Astrocyte of the cerebellum (primary cell): ENCODE data around the gene LRRC1.

Source experiments
- DNase-seq: peaks from one replicate; pipeline ENCODE4 v3.0.0-alpha.2; 2011; ENCODE audit warnings: low read depth
- H3K4me3 ChIP-seq: 2 replicates; pipeline ENCODE4 v1.5.1; 2011; ENCODE audit warnings: mild to moderate bottlenecking, low read depth, low read length, moderate library complexity
- in situ Hi-C: cut with HindIII; loops from 2 replicates; pipeline ENCODE4 v1.10.0; 2017; ENCODE audit warnings: low sequenced_read_pairs
- TF ChIP-seq, protein P1 (sequence below): IDR thresholded peaks from 2 replicates; pipeline ENCODE4 v1.5.1; 2012; ENCODE audit warnings: low read length, low read depth, moderate library complexity, mild to moderate bottlenecking; ENCODE audit errors: missing control alignments

LRRC1 gene

DNA sequence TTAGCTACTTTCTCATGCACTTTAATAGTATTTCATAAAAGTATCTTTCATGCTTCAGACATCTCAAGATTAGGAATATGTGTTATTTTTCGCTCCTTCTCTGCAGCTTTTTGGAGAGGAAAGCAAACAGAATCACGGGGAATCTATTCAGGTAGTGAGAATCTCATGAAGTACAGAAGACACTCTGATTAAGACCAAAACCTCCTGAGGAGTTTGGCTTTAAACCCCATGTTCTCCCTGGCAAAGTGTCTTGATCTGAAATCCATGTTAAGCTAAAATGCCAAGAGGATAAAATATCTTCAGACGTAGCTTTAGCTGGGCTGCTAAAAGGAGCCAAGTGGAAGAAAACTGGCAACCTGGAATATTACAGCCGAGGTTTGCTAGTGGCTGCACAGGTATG is 149.3 kb downstream of the LRRC1 start:
- in situ Hi-C loops: loop anchor here (10.0 kb wide), 1 partner anchor 209 kb away; no protein-coding TSS in a partner anchor
- no peak overlapping the region for H3K4me3 ChIP-seq
- no peak for DNase-seq
- TF ChIP-seq, protein P1, sequence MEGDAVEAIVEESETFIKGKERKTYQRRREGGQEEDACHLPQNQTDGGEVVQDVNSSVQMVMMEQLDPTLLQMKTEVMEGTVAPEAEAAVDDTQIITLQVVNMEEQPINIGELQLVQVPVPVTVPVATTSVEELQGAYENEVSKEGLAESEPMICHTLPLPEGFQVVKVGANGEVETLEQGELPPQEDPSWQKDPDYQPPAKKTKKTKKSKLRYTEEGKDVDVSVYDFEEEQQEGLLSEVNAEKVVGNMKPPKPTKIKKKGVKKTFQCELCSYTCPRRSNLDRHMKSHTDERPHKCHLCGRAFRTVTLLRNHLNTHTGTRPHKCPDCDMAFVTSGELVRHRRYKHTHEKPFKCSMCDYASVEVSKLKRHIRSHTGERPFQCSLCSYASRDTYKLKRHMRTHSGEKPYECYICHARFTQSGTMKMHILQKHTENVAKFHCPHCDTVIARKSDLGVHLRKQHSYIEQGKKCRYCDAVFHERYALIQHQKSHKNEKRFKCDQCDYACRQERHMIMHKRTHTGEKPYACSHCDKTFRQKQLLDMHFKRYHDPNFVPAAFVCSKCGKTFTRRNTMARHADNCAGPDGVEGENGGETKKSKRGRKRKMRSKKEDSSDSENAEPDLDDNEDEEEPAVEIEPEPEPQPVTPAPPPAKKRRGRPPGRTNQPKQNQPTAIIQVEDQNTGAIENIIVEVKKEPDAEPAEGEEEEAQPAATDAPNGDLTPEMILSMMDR: no peak

DNA sequence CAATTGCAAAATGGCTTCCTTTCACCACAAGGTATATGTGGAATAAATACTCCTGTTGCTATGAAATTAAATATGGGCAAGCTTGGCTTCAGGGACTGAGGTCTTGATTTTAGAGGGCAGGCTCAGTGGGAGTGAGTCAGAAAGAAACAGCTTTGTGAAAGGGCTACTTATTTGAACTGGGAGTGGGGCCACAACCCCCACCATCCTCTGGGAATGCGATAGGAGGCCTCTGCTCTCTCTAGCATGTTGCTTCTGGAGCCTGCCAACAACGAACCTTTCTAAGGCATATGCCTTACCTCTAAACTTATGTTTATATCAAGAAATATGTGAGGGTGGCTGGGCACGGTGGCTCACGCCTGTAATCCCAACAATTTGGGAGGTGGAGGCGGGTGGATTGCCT is 149.7 kb downstream of the LRRC1 start:
- TF ChIP-seq, protein P1: no peak
- no peak for DNase-seq
- in situ Hi-C loops: loop anchor here (10.0 kb wide), 1 partner anchor 210 kb away; no protein-coding TSS in a partner anchor
- H3K4me3 ChIP-seq: no peak overlapping the region

DNA sequence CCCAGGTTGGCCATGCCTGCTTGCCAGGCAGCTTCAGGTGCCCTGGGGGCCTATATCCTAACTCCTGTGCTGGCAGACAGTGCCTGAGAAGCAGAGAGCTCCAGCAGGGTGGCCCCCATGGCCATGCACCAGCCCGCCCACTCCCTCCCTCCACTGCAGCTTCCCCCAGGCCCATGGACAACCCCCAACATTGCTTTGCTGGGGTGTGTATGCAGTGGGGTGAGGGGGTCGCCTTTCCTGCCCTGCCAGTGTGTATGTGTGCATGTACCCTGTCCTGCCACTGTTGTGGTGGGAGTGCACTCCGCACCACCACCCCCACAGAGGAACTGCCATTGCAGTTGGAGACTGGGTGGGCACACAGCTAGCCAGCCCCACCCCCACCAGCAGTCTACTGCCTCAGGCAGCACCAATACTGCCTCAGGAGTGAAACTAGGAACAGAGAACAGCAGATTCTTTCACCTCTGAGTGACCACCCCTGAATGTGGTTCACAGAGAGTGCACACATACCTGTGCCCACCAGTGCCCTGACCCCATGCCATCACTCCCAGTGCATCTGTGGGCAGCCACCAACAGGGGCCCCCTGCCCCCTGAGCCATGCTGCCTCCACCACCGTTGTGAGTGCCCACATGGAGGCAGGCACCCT is 151.1 kb downstream of the LRRC1 start:
- in situ Hi-C loops: loop anchor here (10.0 kb wide), 1 partner anchor 211 kb away; no protein-coding TSS in a partner anchor
- DNase-seq: no peak
- H3K4me3 ChIP-seq: no peak overlapping the region
- TF ChIP-seq, protein P1: no peak

DNA sequence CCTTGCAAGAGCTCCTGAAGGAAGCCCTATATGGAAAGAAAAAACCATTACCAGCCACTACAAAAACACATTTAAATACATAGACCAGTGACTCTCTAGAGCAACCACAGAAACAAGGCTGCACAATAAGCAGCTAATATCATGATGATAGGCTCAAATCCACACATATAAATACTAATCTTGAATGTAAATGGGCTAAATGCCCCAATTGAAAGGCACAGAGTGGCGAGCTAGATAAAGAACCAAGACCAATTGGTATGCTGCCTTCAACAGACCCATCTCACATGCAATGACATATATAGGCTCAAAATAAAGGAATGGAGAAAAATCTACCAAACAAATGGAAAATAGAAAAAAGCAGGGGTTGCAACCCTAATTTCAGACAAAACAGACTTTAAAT is 153.0 kb downstream of the LRRC1 start:
- no peak overlapping the region for H3K4me3 ChIP-seq
- no peak for DNase-seq
- in situ Hi-C loops: loop anchor here (10.0 kb wide), 1 partner anchor 213 kb away; no protein-coding TSS in a partner anchor
- TF ChIP-seq, protein P1: no peak

DNA sequence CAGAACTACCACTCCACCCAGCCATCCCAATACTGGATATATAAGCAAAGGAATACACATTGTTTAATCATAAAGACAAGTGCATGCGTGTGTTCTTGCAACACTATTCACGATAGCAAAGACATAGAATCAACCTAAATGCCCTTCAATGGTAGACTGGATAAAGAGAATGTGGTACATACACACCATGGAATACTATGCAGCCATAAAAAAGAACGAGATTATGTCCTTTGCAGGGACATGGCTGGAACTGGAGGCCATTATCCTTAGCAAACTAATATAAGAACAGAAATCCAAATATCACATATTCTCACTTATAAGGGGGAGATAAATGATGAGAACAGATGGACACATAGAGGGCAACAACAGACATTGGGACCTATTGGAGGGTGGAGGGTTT is 156.6 kb downstream of the LRRC1 start:
- no peak for DNase-seq
- no peak overlapping the region for H3K4me3 ChIP-seq
- TF ChIP-seq, protein P1: no peak
- in situ Hi-C loops: no loop called here

DNA sequence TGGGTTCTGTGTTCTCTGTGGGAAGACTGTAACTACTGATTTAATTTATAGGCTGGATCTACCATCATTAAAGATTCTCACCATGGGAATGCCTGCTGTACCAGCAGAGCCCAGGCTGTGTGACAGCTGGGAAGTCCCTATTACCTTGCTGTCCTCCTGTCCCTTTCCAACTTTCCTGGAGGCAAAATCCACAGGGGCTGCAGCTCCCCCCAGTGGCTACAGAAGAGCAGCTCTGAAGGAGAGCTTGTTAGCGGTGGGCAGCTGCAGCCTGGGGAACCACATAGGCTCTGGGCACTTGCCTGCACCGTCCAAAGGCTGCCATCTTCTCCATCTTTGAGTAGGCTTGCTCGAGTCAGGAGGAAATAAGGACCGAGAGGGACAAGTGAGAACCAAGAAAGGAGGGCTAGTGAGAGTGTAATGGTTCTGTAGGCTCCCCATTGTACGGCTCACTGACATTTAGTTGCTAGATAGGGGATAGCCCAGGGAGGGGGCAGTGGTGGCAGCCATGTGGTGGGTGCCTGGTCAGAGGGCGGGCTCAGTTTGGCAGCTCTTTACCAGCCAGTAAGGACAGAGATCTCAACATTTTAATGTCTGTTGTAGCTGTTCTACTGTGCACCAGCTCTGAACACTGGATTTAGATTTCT is 161.4 kb downstream of the LRRC1 start:
- TF ChIP-seq, protein P1: peak; percentile 93
- in situ Hi-C loops: no loop called here
- peak; percentile 64 for DNase-seq
- H3K4me3 ChIP-seq: no peak overlapping the region
